HepG2 (cell line): ENCODE measurements around the gene ZNF524. TPM values are rescaled to one million over a fixed set of nuclear protein-coding genes. Genes with fewer than 3 reads are reported as not detected.

Experiments used
- AKNA ChIP-seq: sonication (generic); formaldehyde crosslinking; IDR thresholded peaks from 2 replicates; pipeline ENCODE4 v1.4.0; 2020; ENCODE audit warnings: missing genetic modification reagents, borderline replicate concordance
- ARNT ChIP-seq: fragments of 450-650 bp; IDR thresholded peaks from 2 replicates; pipeline ENCODE4 v1.6.1; 2017
- ATAD3A ChIP-seq: sonication (generic); formaldehyde crosslinking; IDR thresholded peaks from 2 replicates; pipeline ENCODE4 v1.4.0; 2020; ENCODE audit warnings: missing genetic modification reagents
- E2F1 ChIP-seq: sonication (generic); formaldehyde crosslinking; IDR thresholded peaks from 2 replicates; pipeline ENCODE4 v1.5.0; 2020; ENCODE audit warnings: missing genetic modification reagents
- FOXA3 ChIP-seq: IDR thresholded peaks from 2 replicates; pipeline ENCODE4 v1.6.1; 2016; ENCODE audit warnings: missing genetic modification reagents, missing compliant biosample characterization
- GABPB1 ChIP-seq: IDR thresholded peaks from 2 replicates; pipeline ENCODE4 v1.6.1; 2016; ENCODE audit warnings: mild to moderate bottlenecking, missing genetic modification reagents, moderate library complexity, missing compliant biosample characterization
- GZF1 ChIP-seq: sonication (generic); formaldehyde crosslinking; IDR thresholded peaks from 2 replicates; pipeline ENCODE4 v1.5.1; 2020; ENCODE audit warnings: mild to moderate bottlenecking, missing genetic modification reagents
- HDAC1 ChIP-seq: sonication (generic); formaldehyde crosslinking; IDR thresholded peaks from 2 replicates; pipeline ENCODE4 v1.5.1; 2020; ENCODE audit warnings: mild to moderate bottlenecking, missing genetic modification reagents
- MBD4 ChIP-seq: IDR thresholded peaks from 2 replicates; pipeline ENCODE4 v1.6.1; 2012; ENCODE audit warnings: low read length, inconsistent platforms, borderline replicate concordance
- MXD1 ChIP-seq: sonication (generic); formaldehyde crosslinking; IDR thresholded peaks from 2 replicates; pipeline ENCODE4 v1.4.0; 2020; ENCODE audit warnings: mild to moderate bottlenecking, missing genetic modification reagents
- PCBP1 ChIP-seq: fragments of 200-400 bp; formaldehyde crosslinking; IDR thresholded peaks from 2 replicates; pipeline ENCODE4 v1.6.1; 2017; ENCODE audit warnings: mild to moderate bottlenecking, low read depth, low read length, borderline replicate concordance
- PHF21A ChIP-seq: sonication (generic); formaldehyde crosslinking; IDR thresholded peaks from 2 replicates; pipeline ENCODE4 v1.5.0; 2020; ENCODE audit warnings: mild to moderate bottlenecking, missing genetic modification reagents
- PRMT3 ChIP-seq: sonication (generic); formaldehyde crosslinking; IDR thresholded peaks from 2 replicates; pipeline ENCODE4 v1.8.1; 2022; ENCODE audit warnings: low read depth, mild to moderate bottlenecking, moderate library complexity, missing genetic modification reagents, borderline replicate concordance
- RBM22 ChIP-seq: fragments of 200-400 bp; formaldehyde crosslinking; optimal IDR thresholded peaks from 2 replicates; pipeline ENCODE3; 2017; ENCODE audit warnings: mild to moderate bottlenecking, low read length, moderate library complexity
- REPIN1 ChIP-seq: sonication (generic); formaldehyde crosslinking; IDR thresholded peaks from 2 replicates; pipeline ENCODE4 v1.8.0; 2022; ENCODE audit warnings: missing genetic modification reagents, low read depth, mild to moderate bottlenecking, borderline replicate concordance
- SOX5 ChIP-seq: IDR thresholded peaks from 2 replicates; pipeline ENCODE4 v1.6.1; 2016; ENCODE audit warnings: borderline replicate concordance
- SP1 ChIP-seq, 2 experiments: fragments of 450-650 bp in 1 of 2; sonication (generic) in 1 of 2; formaldehyde crosslinking in 1 of 2; IDR thresholded peaks; 2 replicates each; pipeline versions ENCODE4 v1.4.0 to v1.6.1; 2016 to 2020; ENCODE audit warnings: missing genetic modification reagents in 1 of 2
- ZNF326 ChIP-seq: sonication (generic); formaldehyde crosslinking; IDR thresholded peaks from 2 replicates; pipeline ENCODE4 v1.4.0; 2020; ENCODE audit warnings: missing genetic modification reagents, borderline replicate concordance
- ZNF44 ChIP-seq: sonication (generic); formaldehyde crosslinking; IDR thresholded peaks from 2 replicates; pipeline ENCODE4 v1.5.1; 2020; ENCODE audit warnings: mild to moderate bottlenecking, missing genetic modification reagents
- ZNF605 ChIP-seq: sonication (generic); formaldehyde crosslinking; IDR thresholded peaks from 2 replicates; pipeline ENCODE4 v1.8.0; 2022; ENCODE audit warnings: mild to moderate bottlenecking, missing genetic modification reagents
- ZNF839 ChIP-seq: sonication (generic); formaldehyde crosslinking; IDR thresholded peaks from 2 replicates; pipeline ENCODE4 v1.4.0; 2020; ENCODE audit warnings: missing genetic modification reagents, mild to moderate bottlenecking, borderline replicate concordance
- ZNF841 ChIP-seq: sonication (generic); formaldehyde crosslinking; IDR thresholded peaks from 2 replicates; pipeline ENCODE4 v1.8.1; 2023; ENCODE audit warnings: missing genetic modification reagents, borderline replicate concordance
- ZSCAN30 ChIP-seq: sonication (generic); formaldehyde crosslinking; IDR thresholded peaks from 2 replicates; pipeline ENCODE4 v1.5.0; 2020; ENCODE audit warnings: mild to moderate bottlenecking, missing genetic modification reagents
- polyA plus RNA-seq, 8 experiments: library from polyadenylated mRNA; depleted of rRNA in 3 of 8; stranded (reverse) in 7 of 8; unstranded in 1 of 8; fragments of >200 nt; fragmentation: Illumina TruSeq in 4 of 8; extraction: Trizol in 4 of 8; gene quantifications; 2 replicates each; pipeline versions ENCODE4 v1.2.1 to v1.2.3, GENCODE V29; 2011 to 2016; ENCODE audit warnings: low read depth in 4 of 8, missing spikeins in 1 of 8, mixed read lengths in 1 of 8; ENCODE audit not compliant: insufficient read depth in 1 of 8
- total RNA-seq, 5 experiments: library from RNA; depleted of rRNA; stranded (reverse); fragments of >200 nt; fragmentation: Illumina TruSeq; extraction: Trizol; gene quantifications; 2 replicates each; pipeline ENCODE4 v1.2.3, GENCODE V29; 2016; ENCODE audit warnings: low read depth in 1 of 5
- TF ChIP-seq, protein P1 (sequence below): sonication (generic); formaldehyde crosslinking; IDR thresholded peaks from 2 replicates; pipeline ENCODE4 v1.4.0; 2020; ENCODE audit warnings: missing genetic modification reagents, low read depth, mild to moderate bottlenecking, borderline replicate concordance

ZNF524 gene
- total and polyA plus RNA-seq, 2 of the 13 experiments (the other 11 are each of a cell fraction or from before 2014, with no cell fraction given): 3.2 to 4.6 TPM

DNA sequence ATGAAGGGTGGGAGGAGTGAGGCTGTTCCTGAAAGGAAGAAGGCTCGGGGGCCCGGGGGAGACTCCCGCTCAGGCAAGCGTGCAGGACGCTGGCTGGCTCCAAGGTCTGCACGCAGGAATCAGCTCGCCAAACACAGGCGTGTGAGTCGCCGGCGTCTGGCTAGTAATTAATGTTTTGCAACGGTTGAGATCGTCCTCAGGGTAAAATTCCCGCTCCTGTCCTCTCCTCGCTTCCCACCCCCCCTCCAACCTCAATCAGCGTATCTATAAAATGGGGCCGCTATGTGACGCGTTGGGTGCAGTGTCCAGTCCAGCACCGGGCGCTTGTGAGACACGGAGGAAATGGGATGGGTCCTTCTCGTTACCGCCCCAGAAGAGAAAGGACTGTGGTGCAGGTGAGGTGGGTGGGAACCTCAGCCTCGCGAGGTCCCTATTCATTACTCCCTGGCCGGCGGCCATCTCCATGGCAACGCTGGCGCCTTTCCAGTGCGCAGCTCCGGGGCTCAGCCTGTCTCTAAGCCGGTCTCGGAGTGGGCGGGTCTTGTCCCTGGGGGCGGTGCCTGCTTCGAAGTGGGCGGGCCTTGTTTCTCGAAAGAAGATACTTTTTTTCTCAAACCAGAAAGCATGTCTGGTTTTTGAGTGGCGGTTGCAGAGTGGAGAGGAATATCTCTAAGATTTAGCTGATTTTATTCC, 13.0 kb upstream of the ZNF524 start (continued):
- TF ChIP-seq ARNT: no peak
- peak; percentile 40; the same call in 1 of the 2 replicates for TF ChIP-seq ZNF839
- no peak for TF ChIP-seq PRMT3 (CRISPR knock-in tag)
- no peak for TF ChIP-seq GZF1 (CRISPR knock-in tag)
- TF ChIP-seq FOXA3 (CRISPR knock-in tag): no peak
- no peak for TF ChIP-seq ZNF326 (CRISPR knock-in tag)
- no peak for TF ChIP-seq ZNF841 (CRISPR knock-in tag)
- TF ChIP-seq, protein P1, sequence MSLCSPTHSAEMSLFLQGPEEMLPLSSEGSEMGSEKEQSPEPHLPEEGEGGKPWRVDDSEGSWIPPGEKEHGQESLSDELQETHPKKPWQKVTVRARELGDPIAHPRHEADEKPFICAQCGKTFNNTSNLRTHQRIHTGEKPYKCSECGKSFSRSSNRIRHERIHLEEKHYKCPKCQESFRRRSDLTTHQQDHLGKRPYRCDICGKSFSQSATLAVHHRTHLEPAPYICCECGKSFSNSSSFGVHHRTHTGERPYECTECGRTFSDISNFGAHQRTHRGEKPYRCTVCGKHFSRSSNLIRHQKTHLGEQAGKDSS: no peak
- TF ChIP-seq ZNF44: no peak
- TF ChIP-seq AKNA (CRISPR knock-in tag): no peak
- peak; percentile 37; the same call in 1 of the 2 replicates for TF ChIP-seq PHF21A (CRISPR knock-in tag)
- TF ChIP-seq RBM22: no peak
- TF ChIP-seq MBD4: no peak
- no peak for TF ChIP-seq ATAD3A (CRISPR knock-in tag)
- peak; percentile 39 for TF ChIP-seq HDAC1 (CRISPR knock-in tag)
- TF ChIP-seq ZSCAN30: no peak
- TF ChIP-seq MXD1 (CRISPR knock-in tag): no peak
- TF ChIP-seq SOX5 (CRISPR knock-in tag): no peak
- peak; percentile 18; the same call in 1 of the 2 replicates for TF ChIP-seq E2F1 (CRISPR knock-in tag)
- TF ChIP-seq REPIN1 (CRISPR knock-in tag): 0 out of 2 replicates have a peak, but pooled peaks have one; percentile 20
- no peak for TF ChIP-seq ZNF605 (CRISPR knock-in tag)
- 0 out of 2 replicates have a peak, but pooled peaks have one; percentile 71 for TF ChIP-seq PCBP1
- peak; percentile 33; the same call in 1 of the 2 replicates for TF ChIP-seq GABPB1 (CRISPR knock-in tag)
- no peak for TF ChIP-seq SP1 (IDR thresholded peaks at IDR 0.05)
- peak; percentile 73 for TF ChIP-seq SP1 (CRISPR knock-in tag; IDR thresholded peaks at IDR 0.05)
